HCT116 (cell line): ENCODE results near the gene ATAT1. TPM values are rescaled to one million over a fixed set of nuclear protein-coding genes. Genes with fewer than 3 reads are reported as not detected.

Experiments
- ATAC-seq: fragments of 200-7000 bp; cut with Tn5 transposase; 2 replicates; pipeline ENCODE4 v1.9.1; 2020; ENCODE audit warnings: mild to moderate bottlenecking, moderate library complexity
- BruUV-seq: library from RNA; stranded (reverse); fragments of 400-500 nt; replicated peaks from 2 replicates; lab custom pipeline; 2021; lab: Mats Ljungman, UMichigan
- CTCF ChIA-PET: fragments of 300-600 bp; sonication (Branson Sonifier 250); formaldehyde crosslinking; loops from one replicate; lab custom pipeline; 2021; ENCODE audit warnings: antibody characterized with exemption; lab: Charles Lee
- POLR2A ChIA-PET: fragments of 300-600, 350-600 bp; sonication (Branson Sonifier 250); formaldehyde crosslinking; loops from one replicate; lab custom pipeline; 2021; ENCODE audit warnings: antibody characterized with exemption; lab: Charles Lee
- RAD21 ChIA-PET, 2 experiments: fragments of 300-600 bp; sonication (Branson Sonifier 250); formaldehyde crosslinking; loops; one replicate each; lab custom pipeline; 2023; ENCODE audit warnings: low total read pairs in 2 of 2; ENCODE audit not compliant: uncharacterized antibody in 2 of 2, unreplicated experiment in 2 of 2, low non-redundant PET in 1 of 2; lab: Charles Lee
- DNase-seq: peaks from one replicate; pipeline ENCODE4 v3.0.0-alpha.2; 2010; ENCODE audit warnings: low read depth, low spot score
- H2AFZ ChIP-seq: fragments of 200-600 bp; shearing (Covaris generic), sonication (generic); 2 replicates; pipeline ENCODE4 v1.6.1; 2017; ENCODE audit warnings: low read depth, mixed run types, mixed read lengths, antibody characterized with exemption, low read length; ENCODE audit not compliant: poor library complexity, severe bottlenecking
- H3K27ac ChIP-seq: 2 replicates; pipeline ENCODE4 v1.5.1; 2012; ENCODE audit warnings: low read depth, low read length
- H3K27me3 ChIP-seq: fragments of 200-600 bp; sonication (generic); 2 replicates; pipeline ENCODE4 v1.6.1; 2016; ENCODE audit warnings: mixed run types, low read length, mixed read lengths; ENCODE audit not compliant: insufficient read depth
- H3K36me3 ChIP-seq, 2 experiments: fragments of 200-500 bp in 1 of 2; fragments of 200-600 bp in 1 of 2; sonication (Bioruptor generic) in 1 of 2; sonication (generic) in 1 of 2; 2 replicates each; pipeline versions ENCODE4 v1.5.1 to v1.6.1; 2014 to 2016; ENCODE audit warnings: low read length in 2 of 2, inconsistent platforms in 1 of 2, mixed read lengths in 1 of 2, mixed run types in 1 of 2; ENCODE audit not compliant: insufficient read depth in 2 of 2, control insufficient read depth in 1 of 2
- H3K4me1 ChIP-seq, 2 experiments: fragments of 200-600 bp in 1 of 2; sonication (generic) in 1 of 2; 2 replicates each; pipeline versions ENCODE4 v1.5.1 to v1.6.1; 2012 to 2017; ENCODE audit warnings: low read length in 2 of 2, inconsistent platforms in 1 of 2, mild to moderate bottlenecking in 1 of 2, mixed read lengths in 1 of 2, mixed run types in 1 of 2, moderate library complexity in 1 of 2; ENCODE audit not compliant: insufficient read depth in 2 of 2, control insufficient read depth in 1 of 2
- H3K4me2 ChIP-seq: fragments of 200-600 bp; sonication (generic); 2 replicates; pipeline ENCODE4 v1.6.1; 2017; ENCODE audit warnings: mixed run types, low read length, mixed read lengths
- H3K4me3 ChIP-seq, 2 experiments: fragments of 200-600 bp in 1 of 2; sonication (generic) in 1 of 2; replicated peaks in 1 of 2; 2 replicates each; pipeline ENCODE4 v1.5.1; 2011 to 2016; ENCODE audit warnings: low read length in 2 of 2, control low read depth in 1 of 2, low read depth in 1 of 2, mild to moderate bottlenecking in 1 of 2, mixed read lengths in 1 of 2, mixed run types in 1 of 2
- H3K79me2 ChIP-seq: fragments of 200-600 bp; sonication (generic); 2 replicates; pipeline ENCODE4 v1.6.1; 2017; ENCODE audit warnings: mild to moderate bottlenecking, mixed run types, low read length, moderate library complexity, mixed read lengths; ENCODE audit not compliant: insufficient read depth
- H3K9ac ChIP-seq: fragments of 200-600 bp; sonication (generic); 2 replicates; pipeline ENCODE4 v1.6.1; 2016; ENCODE audit warnings: low read length, mixed read lengths
- H3K9me2 ChIP-seq: fragments of 200-600 bp; sonication (generic), shearing (Covaris generic); 2 replicates; pipeline ENCODE4 v1.6.1; 2017; ENCODE audit warnings: mixed run types, mild to moderate bottlenecking, moderate library complexity; ENCODE audit not compliant: insufficient read depth
- H3K9me3 ChIP-seq, 2 experiments: fragments of 200-500 bp in 1 of 2; fragments of 200-600 bp in 1 of 2; sonication (Bioruptor generic) in 1 of 2; sonication (generic) in 1 of 2; 2 replicates each; pipeline ENCODE4 v1.6.1; 2014 to 2017; ENCODE audit warnings: low read length in 2 of 2, mixed read lengths in 2 of 2, inconsistent platforms in 1 of 2, low read depth in 1 of 2, mild to moderate bottlenecking in 1 of 2, mixed run types in 1 of 2, moderate library complexity in 1 of 2; ENCODE audit not compliant: control insufficient read depth in 1 of 2, insufficient read depth in 1 of 2
- H4K20me1 ChIP-seq: fragments of 200-600 bp; sonication (generic), shearing (Covaris generic); 2 replicates; pipeline ENCODE4 v1.6.1; 2017; ENCODE audit warnings: mixed run types, mild to moderate bottlenecking, moderate library complexity; ENCODE audit not compliant: insufficient read depth
- CBX3 ChIP-seq: IDR thresholded peaks from 2 replicates; pipeline ENCODE4 v1.6.1; 2012; ENCODE audit warnings: low read depth
- CEBPB ChIP-seq: IDR thresholded peaks from 2 replicates; pipeline ENCODE4 v1.6.1; 2012; ENCODE audit warnings: low read depth
- ELF1 ChIP-seq: IDR thresholded peaks from 2 replicates; pipeline ENCODE4 v1.6.1; 2012; ENCODE audit warnings: low read depth, borderline replicate concordance
- EZH2phosphoT487 ChIP-seq: fragments of 200-600 bp; IDR thresholded peaks from 2 replicates; pipeline ENCODE4 v1.6.1; 2018; ENCODE audit warnings: antibody characterized with exemption, borderline replicate concordance
- POLR2A ChIP-seq: IDR thresholded peaks from 2 replicates; pipeline ENCODE4 v1.7.0; 2011; ENCODE audit warnings: borderline replicate concordance; ENCODE audit not compliant: insufficient read depth, insufficient read length; ENCODE audit errors: extremely low read depth
- POLR2AphosphoS5 ChIP-seq: IDR thresholded peaks from 2 replicates; pipeline ENCODE4 v1.6.1; 2011; ENCODE audit warnings: mild to moderate bottlenecking, low read depth, low read length, moderate library complexity
- RAD21 ChIP-seq: IDR thresholded peaks from 2 replicates; pipeline ENCODE4 v1.6.1; 2012; ENCODE audit warnings: low read depth, mild to moderate bottlenecking
- YY1 ChIP-seq: IDR thresholded peaks from 2 replicates; pipeline ENCODE4 v1.6.1; 2011; ENCODE audit warnings: low read length, low read depth, moderate library complexity, mild to moderate bottlenecking; ENCODE audit not compliant: insufficient replicate concordance; ENCODE audit errors: extremely low read depth
- intact Hi-C: fragments of 100-400 bp; cut with micrococcal nuclease; formaldehyde crosslinking; loops from 2 replicates; pipeline ENCODE4 v1.10.0; 2022
- total RNA-seq: library from RNA; stranded (reverse); gene quantifications from one replicate; pipeline ENCODE4 v1.2.1, GENCODE V29; 2021; ENCODE audit not compliant: unreplicated experiment

The ATAT1 gene
- total RNA-seq, 1 experiment from 2014 or later, result 19.8 TPM

GRCh38 chr6:30613251-30614043, 13.2 kb upstream of the ATAT1 start:
- TF ChIP-seq YY1 (no peak), CBX3 (no peak), RAD21 (no peak), EZH2phosphoT487 (no peak), POLR2AphosphoS5 (peak; percentile 19; the same call in 1 of the 2 replicates), ELF1 (no peak), CEBPB (no peak), POLR2A (peak; percentile 60)
- H3K27me3 ChIP-seq, result no peaks in the 10 kb centered on the region
- intact Hi-C loops, result loop anchor here (5.0 to 10.0 kb wide), 2 partner anchors 131 to 201 kb away; no protein-coding TSS in a partner anchor
- DNase-seq, result no peak
- no TSS peak for BruUV-seq
- H3K27ac ChIP-seq, result peak overlapping the region; percentile 2; the same call in 1 of the 2 replicates
- no peak overlapping the region for H3K4me3 ChIP-seq
- H3K9me2 ChIP-seq, result no peaks in the 10 kb centered on the region
- RAD21 ChIA-PET, result interaction anchor here in 1 of 2 experiments (1.0 kb wide), 1 partner anchor 117 kb away, joined by 3 read pairs; no protein-coding TSS in a partner anchor
- H2AFZ ChIP-seq, result no peak overlapping the region
- 0 out of 2 replicates have a peak overlapping the region, but pooled peaks have one; percentile 6 for H3K9ac ChIP-seq
- peak overlapping the region; percentile 87; the same call in 1 of the 2 replicates for H3K4me2 ChIP-seq
- peaks cover 9 to 29% of the 10 kb centered on the region in 2 experiments for H3K4me1 ChIP-seq
- H4K20me1 ChIP-seq, result no peaks in the 10 kb centered on the region; the same call in 1 of the 2 replicates
- POLR2A ChIA-PET, result interaction anchor here (0.8 to 3.5 kb wide), 14 partner anchors 10 to 131 kb away, joined by 3 to 28 read pairs (median 4); partner anchors contain the start of genes ABCF1, GNL1, IER3 and MDC1
- peaks cover 79% of the 10 kb centered on the region for H3K79me2 ChIP-seq
- peaks cover 20 to 40% of the 10 kb centered on the region in 2 experiments for H3K36me3 ChIP-seq
- ATAC-seq, result no peak
- no peaks in the 10 kb centered on the region for H3K9me3 ChIP-seq
- CTCF ChIA-PET, result interaction anchor here (0.9 to 3.6 kb wide), 6 partner anchors 16 to 132 kb away, joined by 3 to 26 read pairs (median 6); partner anchors contain the start of gene DHX16
